Endothelial cell of umbilical vein (primary cell): ENCODE data around the gene CAV2. TPM values are rescaled to one million over a fixed set of nuclear protein-coding genes. Genes with fewer than 3 reads are reported as not detected.
A peak's percentile ranks its signal among the peaks of the same experiment; 100 is the strongest.

ENCODE experiments used
- BruUV-seq: library from RNA; stranded (reverse); fragments of 400-500 nt; replicated peaks from 2 replicates; lab custom pipeline; 2021; lab: Mats Ljungman, UMichigan
- CTCF ChIA-PET: fragments of 300-600, 350-600 bp; sonication (Branson Sonifier 250); formaldehyde crosslinking; loops from one replicate; lab custom pipeline; 2021; ENCODE audit warnings: antibody characterized with exemption, inconsistent platforms; lab: Charles Lee
- POLR2A ChIA-PET: fragments of 300-600, 350-600 bp; sonication (Branson Sonifier 250); formaldehyde crosslinking; loops from one replicate; lab custom pipeline; 2021; ENCODE audit warnings: antibody characterized with exemption, inconsistent platforms; lab: Charles Lee
- DNase-seq: peaks from one replicate; pipeline ENCODE4 v3.0.0-alpha.2; 2011; ENCODE audit warnings: low read depth, low spot score
- FAIRE-seq: peaks from 2 replicates; lab custom pipeline; 2011; peaks lifted over from hg19 to GRCh38; lab: Jason Lieb, UNC
- H2AFZ ChIP-seq: 2 replicates; pipeline ENCODE4 v1.6.0; 2012; ENCODE audit warnings: low read depth, low read length, control low read depth, inconsistent platforms
- H3K27ac ChIP-seq: 2 replicates; pipeline ENCODE4 v1.5.1; 2011; ENCODE audit warnings: low read depth, mild to moderate bottlenecking, control low read depth, low read length, moderate library complexity; ENCODE audit not compliant: insufficient read depth
- H3K27me3 ChIP-seq, 2 experiments: 2 replicates each; pipeline versions ENCODE4 v1.6.0 to v1.6.1; 2011; ENCODE audit warnings: low read length in 2 of 2, mixed read lengths in 1 of 2; ENCODE audit not compliant: control insufficient read depth in 2 of 2, insufficient read depth in 2 of 2
- H3K36me3 ChIP-seq, 2 experiments: 2 replicates in 1 of 2; 3 replicates in 1 of 2; pipeline ENCODE4 v1.5.1; 2011; ENCODE audit warnings: low read length in 2 of 2, mild to moderate bottlenecking in 1 of 2, moderate library complexity in 1 of 2; ENCODE audit not compliant: control insufficient read depth in 2 of 2, insufficient read depth in 2 of 2; ENCODE audit errors: extremely low read depth in 1 of 2
- H3K4me1 ChIP-seq: 3 replicates; pipeline ENCODE4 v1.5.1; 2011; ENCODE audit warnings: mild to moderate bottlenecking, low read length; ENCODE audit not compliant: control insufficient read depth, insufficient read depth; ENCODE audit errors: extremely low read depth
- H3K4me2 ChIP-seq: 2 replicates; pipeline ENCODE4 v1.6.1; 2011; ENCODE audit warnings: low read length, control low read depth, mixed read lengths; ENCODE audit not compliant: insufficient read depth
- H3K4me3 ChIP-seq, 3 experiments: fragments of 200-600 bp in 1 of 3; sonication (generic), shearing (Covaris generic) in 1 of 3; replicated peaks in 1 of 3; 2 replicates each; pipeline ENCODE4 v1.5.1; 2011 to 2016; ENCODE audit warnings: control low read depth in 3 of 3, low read length in 3 of 3, mild to moderate bottlenecking in 2 of 3, inconsistent platforms in 1 of 3, low read depth in 1 of 3, moderate library complexity in 1 of 3; ENCODE audit not compliant: insufficient read depth in 1 of 3
- H3K79me2 ChIP-seq: 2 replicates; pipeline ENCODE4 v1.6.0; 2012; ENCODE audit warnings: low read length, inconsistent platforms; ENCODE audit not compliant: control insufficient read depth, insufficient read depth
- H3K9ac ChIP-seq: replicated peaks from 2 replicates; pipeline ENCODE3; 2011; ENCODE audit warnings: low read length, control low read depth; ENCODE audit not compliant: insufficient read depth; ENCODE audit errors: extremely low read depth
- H3K9me1 ChIP-seq: replicated peaks from 3 replicates; pipeline ENCODE4 v1.6.0; 2011; ENCODE audit warnings: mild to moderate bottlenecking, low read length; ENCODE audit not compliant: control insufficient read depth, insufficient read depth; ENCODE audit errors: extremely low read depth
- H3K9me3 ChIP-seq: replicated peaks from 2 replicates; pipeline ENCODE4 v1.5.1; 2012; ENCODE audit warnings: low read length, inconsistent platforms; ENCODE audit not compliant: control insufficient read depth, insufficient read depth
- H4K20me1 ChIP-seq: replicated peaks from 2 replicates; pipeline ENCODE3; 2011; ENCODE audit warnings: mild to moderate bottlenecking, low read length; ENCODE audit not compliant: control insufficient read depth, insufficient read depth; ENCODE audit errors: extremely low read depth
- FOS ChIP-seq: IDR thresholded peaks from 2 replicates; pipeline ENCODE4 v1.6.1; 2011; ENCODE audit warnings: mild to moderate bottlenecking, low read length, moderate library complexity, borderline replicate concordance; ENCODE audit not compliant: insufficient read depth
- GATA2 ChIP-seq: IDR thresholded peaks from 2 replicates; pipeline ENCODE4 v1.7.0; 2011; ENCODE audit warnings: low read depth, mild to moderate bottlenecking, moderate library complexity, mixed read lengths, low read length; ENCODE audit not compliant: insufficient read length, insufficient read depth
- JUN ChIP-seq: IDR thresholded peaks from 2 replicates; pipeline ENCODE4 v1.6.1; 2011; ENCODE audit warnings: borderline replicate concordance, low read depth; ENCODE audit not compliant: insufficient read length, insufficient read depth
- MYC ChIP-seq: IDR thresholded peaks from one replicate; pipeline ENCODE4 v1.6.1; 2011; ENCODE audit warnings: mild to moderate bottlenecking, low read depth, low read length
- POLR2A ChIP-seq: IDR thresholded peaks from 2 replicates; pipeline ENCODE4 v1.6.1; 2012; ENCODE audit warnings: low read depth, mild to moderate bottlenecking, control low read depth, low read length
- POLR2AphosphoS5 ChIP-seq: IDR thresholded peaks from 2 replicates; pipeline ENCODE4 v1.6.1; 2012; ENCODE audit warnings: low read depth, mild to moderate bottlenecking, control low read depth, low read length, moderate library complexity; ENCODE audit not compliant: insufficient read depth
- dilution Hi-C: fragments of 300-500 bp; cut with MboI; formaldehyde crosslinking; loops from one replicate; pipeline ENCODE4 v1.15.0; 2019; ENCODE audit warnings: low sequenced_read_pairs; ENCODE audit not compliant: extremely low pct_ligation_motif_present
- intact Hi-C: fragments of 100-400 bp; cut with micrococcal nuclease; formaldehyde crosslinking; loops from one replicate; pipeline ENCODE4 v1.10.0; 2022
- polyA plus RNA-seq, 4 experiments: library from polyadenylated mRNA; depleted of rRNA in 3 of 4; stranded (reverse) in 3 of 4; unstranded in 1 of 4; fragments of >200 nt; gene quantifications; 2 replicates each; pipeline versions ENCODE4 v1.2.1 to v1.2.3, GENCODE V29; 2011 to 2012; ENCODE audit warnings: missing spikeins in 1 of 4
- total RNA-seq: library from RNA; stranded (reverse); gene quantifications from 2 replicates; pipeline ENCODE4 v1.2.3, GENCODE V29; 2021

CAV2 gene
- total and polyA plus RNA-seq, 2 donors (not counting 3 experiments of a cell fraction or from before 2014, with no cell fraction given) = 179 to 327 TPM

DNA sequence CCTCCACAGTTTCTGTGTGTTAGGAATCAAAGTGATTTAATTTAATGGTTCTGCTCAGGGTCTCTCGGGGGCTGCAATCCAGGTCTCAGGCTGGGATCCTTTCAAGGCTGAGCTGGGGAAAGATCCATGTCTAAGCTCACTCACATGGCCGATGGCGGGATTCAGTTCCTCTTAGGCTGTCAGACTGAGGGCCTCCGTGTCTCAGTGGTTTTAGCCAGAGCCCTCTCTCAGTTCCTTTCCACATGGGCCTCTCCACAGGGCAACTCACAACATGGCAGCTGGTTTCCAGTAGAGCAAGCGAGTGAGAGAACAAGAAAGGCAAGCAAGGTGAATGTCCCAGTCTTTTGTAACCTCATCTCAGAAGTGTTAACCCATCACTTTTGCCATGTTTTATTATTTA, 52.2 kb downstream of the CAV2 start:
- ChIA-PET CTCF (interaction anchor here (1.1 to 2.7 kb wide), 6 partner anchors 8 to 292 kb away, joined by 3 to 13 read pairs (median 5); no protein-coding TSS in a partner anchor), POLR2A (no interaction called here)

DNA sequence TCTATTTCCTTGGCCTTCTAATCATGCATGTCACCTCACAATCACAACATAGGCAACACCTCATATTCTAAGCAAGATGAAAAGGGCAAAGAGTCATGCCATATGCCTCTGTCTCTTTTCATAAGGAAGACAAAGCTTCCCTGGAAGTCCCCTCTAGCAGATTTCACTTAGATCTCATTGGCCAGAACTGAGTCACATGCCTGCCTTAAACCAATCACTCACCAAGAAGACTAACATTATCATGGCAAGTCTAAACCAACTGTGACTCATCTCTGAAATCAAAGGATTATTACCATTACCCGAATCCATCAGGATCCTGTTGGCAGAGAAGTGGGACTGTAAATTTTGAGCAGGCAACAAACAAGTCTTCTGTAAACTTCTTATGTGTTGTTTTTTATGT, 53.1 kb downstream of the CAV2 start:
- POLR2A ChIA-PET = no interaction called here
- H4K20me1 ChIP-seq = peaks cover 6% of the 10 kb centered on the region
- dilution Hi-C loops = no loop called here
- peak; percentile 16 for TF ChIP-seq JUN
- TF ChIP-seq POLR2A = no peak
- peaks cover 93% of the 10 kb centered on the region for H3K79me2 ChIP-seq
- no TSS peak for BruUV-seq
- CTCF ChIA-PET = interaction anchor here (1.3 to 2.9 kb wide), 3 partner anchors 9 to 36 kb away, joined by 3 to 13 read pairs (median 11); no protein-coding TSS in a partner anchor
- H3K36me3 ChIP-seq = peaks cover 39 to 58% of the 10 kb centered on the region in 2 experiments
- no peak overlapping the region for H3K27ac ChIP-seq
- no peaks in the 10 kb centered on the region for H3K27me3 ChIP-seq
- no peaks in the 10 kb centered on the region for H3K9me1 ChIP-seq
- H3K9me3 ChIP-seq = no peaks in the 10 kb centered on the region
- no peak overlapping the region for H3K4me3 ChIP-seq
- no peak overlapping the region for H3K9ac ChIP-seq
- no peak overlapping the region for H3K4me2 ChIP-seq
- H2AFZ ChIP-seq = no peak overlapping the region
- FAIRE-seq (no peak), DNase-seq (peak; percentile 63)
- H3K4me1 ChIP-seq = peaks cover 31% of the 10 kb centered on the region
- intact Hi-C loops = no loop called here

More for the DNA sequence above, 52.2 kb downstream of the CAV2 start:
- H3K4me2 ChIP-seq = no peak overlapping the region
- peaks cover 31% of the 10 kb centered on the region for H3K4me1 ChIP-seq
- dilution Hi-C loops (no loop called here), intact Hi-C loops (no loop called here)
- H4K20me1 ChIP-seq = peaks cover 6% of the 10 kb centered on the region
- H2AFZ ChIP-seq = no peak overlapping the region
- no peak overlapping the region for H3K9ac ChIP-seq
- DNase-seq = no peak
- H3K27me3 ChIP-seq = no peaks in the 10 kb centered on the region
- H3K79me2 ChIP-seq = peaks cover 94% of the 10 kb centered on the region
- no peak for FAIRE-seq
- no peak overlapping the region for H3K27ac ChIP-seq
- no peaks in the 10 kb centered on the region for H3K9me1 ChIP-seq
- peaks cover 43 to 63% of the 10 kb centered on the region in 2 experiments for H3K36me3 ChIP-seq
- BruUV-seq = no TSS peak
- H3K9me3 ChIP-seq = no peaks in the 10 kb centered on the region
- H3K4me3 ChIP-seq = no peak overlapping the region
- TF ChIP-seq FOS (no peak), GATA2 (no peak), POLR2AphosphoS5 (no peak), MYC (no peak)
